CD4-positive, alpha-beta T cell treated with Interleukin-4 for 4 hours (primary cell): ENCODE data around the gene IL15.
"Not testable (repeated sequence)": the region's sequence is repeated elsewhere in the genome, so short reads cannot be mapped to it uniquely, and the experiment has no call there.

ENCODE experiments used
- DNase-seq: peaks from one replicate; pipeline ENCODE4 v3.0.0-alpha.2; 2020

Gene IL15, protein sequence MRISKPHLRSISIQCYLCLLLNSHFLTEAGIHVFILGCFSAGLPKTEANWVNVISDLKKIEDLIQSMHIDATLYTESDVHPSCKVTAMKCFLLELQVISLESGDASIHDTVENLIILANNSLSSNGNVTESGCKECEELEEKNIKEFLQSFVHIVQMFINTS

DNA sequence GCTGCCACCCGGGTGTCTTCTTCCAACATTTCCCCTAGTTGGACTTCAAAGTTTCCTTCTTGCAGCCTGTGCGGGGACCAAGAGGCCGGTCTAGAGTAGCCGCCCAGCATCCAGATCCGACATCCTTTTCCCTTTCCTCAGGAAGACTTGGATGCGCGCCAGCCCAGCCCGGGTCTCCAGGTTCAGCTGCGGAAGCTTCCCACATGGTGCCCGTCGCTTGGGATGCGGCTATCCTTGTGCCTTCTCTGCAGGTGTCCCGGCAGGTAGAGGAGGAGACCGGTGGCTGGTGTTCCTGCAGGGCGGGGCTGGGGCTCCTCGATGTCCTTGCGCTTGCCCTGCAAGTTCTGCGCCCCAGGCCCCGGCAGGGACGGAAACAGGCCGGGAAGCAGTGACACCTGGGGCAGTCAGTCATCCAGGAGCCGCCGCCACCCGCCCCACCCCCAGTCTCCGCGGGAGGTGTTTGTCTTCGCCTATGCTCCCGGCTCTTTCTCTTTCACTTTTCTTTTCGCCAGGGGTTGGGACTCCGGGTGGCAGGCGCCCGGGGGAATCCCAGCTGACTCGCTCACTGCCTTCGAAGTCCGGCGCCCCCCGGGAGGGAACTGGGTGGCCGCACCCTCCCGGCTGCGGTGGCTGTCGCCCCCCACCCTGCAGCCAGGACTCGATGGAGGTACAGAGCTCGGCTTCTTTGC is at the start of gene IL15:
Gene IL15, plus strand, starts transcription at position 502 of the 689 bp plus-strand sequence. CDS start 82,882 bp downstream, outside the sequence.
- peak; percentile 75 for DNase-seq

GRCh38 chr4:141587897-141588296 is 48.5 kb upstream of the IL15 start:
- DNase-seq: no peak

GRCh38 chr4:141595531-141595930 is 40.9 kb upstream of the IL15 start:
- no peak for DNase-seq

DNA sequence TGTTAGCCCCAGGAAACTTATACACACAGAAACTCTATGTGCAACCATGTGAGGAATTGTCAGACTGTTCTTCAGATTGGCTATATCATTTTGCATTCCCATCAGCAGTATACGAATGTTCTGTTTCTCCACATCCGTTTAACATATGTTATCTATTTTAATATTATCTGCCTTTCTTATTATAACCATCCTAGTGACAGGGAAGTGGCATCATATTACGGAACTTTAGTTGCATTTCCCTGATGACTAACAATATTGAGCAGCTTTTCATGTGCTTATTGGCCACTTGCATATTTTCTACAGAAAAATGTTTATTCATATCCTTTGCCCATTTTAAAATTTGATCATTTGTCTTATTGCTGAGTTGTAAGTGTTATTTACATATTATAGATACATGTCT is 36.5 kb upstream of the IL15 start:
- DNase-seq: no peak

GRCh38 chr4:141604683-141605082 is 31.7 kb upstream of the IL15 start:
- DNase-seq: not testable (repeated sequence)

- no peak for DNase-seq
These were observed 30.9 kb upstream of the IL15 start for GRCh38 chr4:141605425-141605856.

DNA sequence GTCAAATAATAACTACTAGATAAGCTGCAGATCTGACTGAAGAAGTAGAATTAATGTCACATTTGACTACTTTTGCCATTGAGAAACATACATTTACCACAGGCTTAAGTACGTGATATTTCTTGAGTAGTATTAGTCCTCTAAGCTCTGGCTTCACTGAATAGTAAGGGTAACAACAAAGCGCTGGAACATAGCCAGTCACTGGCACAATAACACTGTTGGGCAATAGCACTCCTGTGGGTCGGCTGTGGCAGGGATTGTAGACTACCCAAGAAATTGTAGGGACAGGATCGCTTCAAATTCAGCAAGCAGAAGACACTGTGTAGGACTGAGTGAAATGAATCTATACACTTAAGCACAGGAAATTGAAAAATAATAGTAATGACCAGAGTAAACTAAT is 27.1 kb upstream of the IL15 start:
- DNase-seq: no peak

DNA sequence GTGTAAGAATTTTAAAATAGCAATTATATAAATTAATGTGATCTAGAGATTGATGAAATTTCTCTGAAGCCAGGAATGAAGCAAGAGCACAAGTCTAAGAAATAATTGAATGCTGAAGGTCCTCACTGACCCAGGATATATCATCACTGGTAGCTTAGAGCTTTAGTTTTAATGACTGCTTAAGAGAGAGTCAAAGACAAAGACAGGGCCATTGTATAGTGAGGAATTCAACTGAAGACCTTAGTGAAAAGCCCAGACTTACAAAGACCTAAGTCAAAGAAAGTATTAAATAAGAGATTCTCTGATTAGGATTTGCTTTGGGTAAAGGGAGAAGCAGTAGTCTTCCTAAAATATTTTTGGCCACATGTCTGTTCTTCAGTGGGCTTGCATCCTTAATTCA is 26.0 kb upstream of the IL15 start:
- no peak for DNase-seq

GRCh38 chr4:141614878-141615586 is 21.4 kb upstream of the IL15 start:
- no peak for DNase-seq

DNA sequence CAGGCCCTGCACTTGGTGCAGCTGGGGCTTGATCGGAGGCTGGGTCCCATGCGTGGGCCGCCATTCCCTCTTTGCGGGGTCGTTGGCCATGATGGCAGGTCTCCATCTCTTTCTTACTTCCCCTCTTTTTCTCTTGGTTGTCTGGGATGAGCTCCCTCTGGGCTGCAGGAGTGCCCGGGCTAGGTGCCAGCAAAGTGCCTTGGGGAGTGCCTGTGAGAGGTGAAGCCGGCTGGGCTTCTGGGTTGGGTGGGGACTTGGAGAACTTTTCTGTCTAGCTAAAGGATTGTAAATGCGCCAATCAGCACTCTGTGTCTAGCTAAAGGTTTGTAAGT is 20.8 kb upstream of the IL15 start:
- DNase-seq: not testable (repeated sequence)

DNA sequence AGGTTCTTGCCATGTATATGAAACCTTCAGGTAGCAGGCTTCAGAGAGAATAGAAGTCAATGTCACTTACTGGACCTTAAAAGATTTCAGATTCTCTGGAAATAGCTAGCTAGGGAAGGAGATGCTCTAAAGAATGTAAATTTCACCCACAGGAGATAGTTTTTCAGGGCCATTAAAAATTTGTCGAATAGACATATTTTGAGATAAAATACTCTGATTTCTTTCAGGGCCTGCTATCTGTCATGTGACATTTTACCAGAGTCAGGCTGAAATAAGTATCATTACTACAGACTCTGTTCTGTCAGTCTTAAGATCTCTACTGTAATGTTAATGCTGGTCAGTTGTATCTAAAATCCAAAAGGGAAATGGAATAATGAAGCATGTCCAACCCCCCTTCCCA is 15.7 kb upstream of the IL15 start:
- no peak for DNase-seq

GRCh38 chr4:141625023-141625422 is 11.4 kb upstream of the IL15 start:
- DNase-seq: no peak

GRCh38 chr4:141630854-141631253 is 5.5 kb upstream of the IL15 start:
- DNase-seq: no peak

GRCh38 chr4:141635736-141636081 is 674 bp upstream of the IL15 start:
- DNase-seq: peak; percentile 9

DNA sequence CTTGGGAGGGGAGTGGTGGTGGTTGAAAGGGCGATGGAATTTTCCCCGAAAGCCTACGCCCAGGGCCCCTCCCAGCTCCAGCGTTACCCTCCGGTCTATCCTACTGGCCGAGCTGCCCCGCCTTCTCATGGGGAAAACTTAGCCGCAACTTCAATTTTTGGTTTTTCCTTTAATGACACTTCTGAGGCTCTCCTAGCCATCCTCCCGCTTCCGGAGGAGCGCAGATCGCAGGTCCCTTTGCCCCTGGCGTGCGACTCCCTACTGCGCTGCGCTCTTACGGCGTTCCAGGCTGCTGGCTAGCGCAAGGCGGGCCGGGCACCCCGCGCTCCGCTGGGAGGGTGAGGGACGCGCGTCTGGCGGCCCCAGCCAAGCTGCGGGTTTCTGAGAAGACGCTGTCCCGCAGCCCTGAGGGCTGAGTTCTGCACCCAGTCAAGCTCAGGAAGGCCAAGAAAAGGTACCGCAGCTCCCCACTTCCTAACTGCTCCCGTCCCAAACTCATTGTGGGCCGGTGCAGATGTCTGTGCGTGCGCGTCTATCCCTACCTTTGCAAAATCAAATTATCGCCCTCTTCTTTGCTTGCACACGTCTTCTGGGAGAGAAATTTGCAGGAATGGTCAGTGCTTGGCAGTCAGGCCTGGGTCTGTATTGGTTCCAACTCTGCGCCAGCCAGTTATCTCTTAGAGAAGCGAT is 533 bp downstream of the IL15 start:
- peak; percentile 15 for DNase-seq

- DNase-seq: no peak
These were observed 1.2 kb downstream of the IL15 start for GRCh38 chr4:141637565-141637964.

- no peak for DNase-seq
These were observed 1.8 kb downstream of the IL15 start for GRCh38 chr4:141638230-141638629.

- no peak for DNase-seq
These were observed 4.3 kb downstream of the IL15 start for GRCh38 chr4:141640696-141641095.

- no peak for DNase-seq
These were observed 5.7 kb downstream of the IL15 start for GRCh38 chr4:141642063-141642462.

DNA sequence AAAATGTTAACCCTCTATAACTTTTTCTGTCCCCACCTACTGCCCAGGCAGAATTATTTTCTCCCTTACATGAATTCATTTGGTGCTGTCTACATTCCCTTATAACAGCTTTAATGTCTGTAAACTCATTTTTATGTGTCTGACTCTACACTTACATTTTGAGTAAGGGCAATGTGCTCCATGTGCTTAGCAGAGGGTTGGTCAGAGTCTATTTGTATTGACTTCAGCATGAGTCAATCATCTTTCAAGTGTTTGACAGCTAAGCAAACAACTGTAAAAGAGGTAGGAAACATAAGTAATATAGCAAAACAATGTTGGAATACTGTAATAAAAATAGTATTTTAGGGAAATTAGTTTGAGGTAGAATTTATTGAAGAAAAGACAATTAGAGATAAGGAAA is 6.3 kb downstream of the IL15 start:
- no peak for DNase-seq

GRCh38 chr4:141643557-141643956 is 7.2 kb downstream of the IL15 start:
- DNase-seq: no peak

DNA sequence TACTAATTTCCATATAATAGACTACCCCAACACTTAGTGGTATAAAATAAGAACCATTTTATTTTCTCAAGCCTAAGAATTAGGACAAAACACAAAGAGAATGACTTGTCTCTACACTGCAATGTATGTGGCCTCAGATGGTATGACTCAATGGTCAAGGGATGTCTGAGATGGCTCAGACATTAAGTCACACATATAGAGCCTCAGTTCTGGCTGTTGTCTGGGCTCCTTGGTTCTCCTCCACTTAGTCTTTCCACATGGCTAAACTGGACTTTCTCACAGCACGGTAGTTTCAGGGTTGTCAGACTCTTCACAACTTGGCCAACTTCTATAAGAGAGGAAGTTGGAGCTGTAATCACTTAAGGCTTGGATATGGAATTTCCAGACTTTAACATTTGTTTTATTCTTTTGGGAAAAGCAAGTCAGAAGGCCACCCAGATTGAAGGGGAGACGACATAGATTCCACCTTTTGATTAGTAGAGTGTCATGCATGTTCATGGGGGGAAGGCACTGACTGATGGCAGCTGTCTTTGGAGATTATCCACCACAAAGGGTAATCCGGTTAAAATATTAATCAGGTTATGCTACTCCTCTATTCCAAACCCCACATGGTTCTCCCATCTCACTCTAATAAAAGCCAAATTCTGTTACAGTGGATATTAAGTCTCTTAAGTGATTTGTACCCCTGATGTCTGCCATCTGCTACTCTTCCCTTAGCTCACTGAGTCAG is 9.4 kb downstream of the IL15 start:
- no peak for DNase-seq

DNA sequence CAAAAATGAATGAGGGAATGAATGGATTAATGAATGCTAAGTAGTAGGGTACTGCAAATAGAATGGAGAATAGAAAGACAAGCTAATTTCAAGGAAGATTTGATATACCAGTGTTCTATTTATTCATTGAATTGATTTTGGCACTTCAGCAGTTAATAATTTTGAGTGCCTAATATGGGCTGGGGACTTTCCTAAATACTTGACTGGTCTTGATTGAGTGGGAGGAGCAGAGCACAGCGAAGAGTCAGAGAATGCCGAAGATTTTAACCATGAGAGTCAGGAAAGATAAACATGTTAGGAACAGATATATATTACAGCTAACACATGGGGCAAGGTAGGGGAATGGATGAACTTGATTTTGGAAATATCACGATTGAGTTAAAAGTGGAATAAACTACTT is 10.6 kb downstream of the IL15 start:
- no peak for DNase-seq
